Measurements from ENCODE around the gene RAB40A.
A peak's percentile ranks its signal among the peaks of the same experiment; 100 is the strongest.

RAB40A gene, protein sequence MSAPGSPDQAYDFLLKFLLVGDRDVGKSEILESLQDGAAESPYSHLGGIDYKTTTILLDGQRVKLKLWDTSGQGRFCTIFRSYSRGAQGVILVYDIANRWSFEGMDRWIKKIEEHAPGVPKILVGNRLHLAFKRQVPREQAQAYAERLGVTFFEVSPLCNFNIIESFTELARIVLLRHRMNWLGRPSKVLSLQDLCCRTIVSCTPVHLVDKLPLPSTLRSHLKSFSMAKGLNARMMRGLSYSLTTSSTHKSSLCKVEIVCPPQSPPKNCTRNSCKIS

DNA sequence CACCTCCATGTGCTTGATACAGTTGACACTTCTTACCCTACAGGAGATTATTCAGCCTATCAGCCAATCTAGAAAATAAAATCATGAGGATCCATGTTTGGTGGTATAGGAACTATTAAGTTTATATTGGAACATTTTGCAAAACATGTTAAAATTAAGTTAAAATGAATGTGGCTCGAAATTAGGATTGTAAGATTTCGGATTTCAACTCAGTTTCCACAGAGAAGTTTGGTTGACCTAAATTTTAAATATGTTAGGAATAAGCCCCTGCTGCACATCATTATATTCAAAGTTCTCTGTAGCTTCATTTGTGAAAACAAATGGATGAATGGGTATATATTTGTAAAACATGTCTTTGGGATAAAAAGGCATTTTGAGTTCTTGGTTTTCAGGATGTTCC is at the start of gene RAB40A:
TSS of gene RAB40A (minus strand) at position 101 of the 400 bp plus-strand sequence. CDS start 18,733 bp downstream, outside the sequence.
- DNase-seq (ENCODE audit: extremely low read depth in 1 of 2, low read depth in 1 of 2): no peak

DNA sequence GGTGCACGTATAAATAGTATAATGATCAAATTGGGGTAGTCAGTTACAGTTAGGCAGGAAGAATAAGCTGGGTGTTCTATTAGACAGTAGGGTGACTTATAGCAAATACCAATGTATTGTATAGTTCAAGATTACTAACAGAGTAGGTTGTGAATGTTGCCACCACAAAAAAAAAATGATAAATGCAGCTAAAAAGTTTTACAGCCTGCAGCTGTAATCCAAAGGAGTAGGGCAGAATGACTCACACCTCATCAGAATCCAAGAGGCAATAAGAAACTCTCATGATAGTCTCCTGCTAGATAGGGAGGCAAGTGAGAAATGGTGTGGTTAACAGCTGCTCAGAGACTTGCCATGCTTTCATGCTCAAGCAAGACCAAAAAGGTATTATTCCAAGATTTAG is 46.5 kb upstream of the RAB40A start:
- no peak for DNase-seq (ENCODE audit: extremely low read depth in 1 of 2, low read depth in 1 of 2)

DNA sequence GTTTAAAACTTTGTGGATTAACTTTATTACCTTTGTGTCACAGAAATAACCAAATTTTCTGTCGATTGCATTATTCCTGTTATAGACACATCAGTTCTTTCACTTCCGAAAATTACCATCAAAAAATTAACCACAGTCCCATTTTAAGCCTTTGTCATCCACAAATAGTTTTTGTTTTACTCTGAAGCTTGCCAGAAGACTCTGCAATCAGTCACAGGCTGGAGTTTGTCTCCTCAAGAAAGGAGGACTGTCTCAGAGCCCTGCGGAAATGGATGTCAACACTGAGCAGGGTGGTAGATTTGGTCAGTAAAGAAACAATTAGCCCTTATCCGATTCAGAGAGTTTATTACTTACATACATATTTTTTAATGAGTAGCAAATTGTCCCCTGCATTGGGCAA is 45.9 kb upstream of the RAB40A start:
- no peak for DNase-seq (ENCODE audit: extremely low read depth in 1 of 2, low read depth in 1 of 2)

GRCh38 chrX:103562801-103563200 is 43.5 kb upstream of the RAB40A start:
- DNase-seq (ENCODE audit: extremely low read depth in 1 of 2, low read depth in 1 of 2): no peak

GRCh38 chrX:103560256-103560655 is 41.0 kb upstream of the RAB40A start:
- DNase-seq (ENCODE audit: extremely low read depth in 1 of 2, low read depth in 1 of 2): no peak

DNA sequence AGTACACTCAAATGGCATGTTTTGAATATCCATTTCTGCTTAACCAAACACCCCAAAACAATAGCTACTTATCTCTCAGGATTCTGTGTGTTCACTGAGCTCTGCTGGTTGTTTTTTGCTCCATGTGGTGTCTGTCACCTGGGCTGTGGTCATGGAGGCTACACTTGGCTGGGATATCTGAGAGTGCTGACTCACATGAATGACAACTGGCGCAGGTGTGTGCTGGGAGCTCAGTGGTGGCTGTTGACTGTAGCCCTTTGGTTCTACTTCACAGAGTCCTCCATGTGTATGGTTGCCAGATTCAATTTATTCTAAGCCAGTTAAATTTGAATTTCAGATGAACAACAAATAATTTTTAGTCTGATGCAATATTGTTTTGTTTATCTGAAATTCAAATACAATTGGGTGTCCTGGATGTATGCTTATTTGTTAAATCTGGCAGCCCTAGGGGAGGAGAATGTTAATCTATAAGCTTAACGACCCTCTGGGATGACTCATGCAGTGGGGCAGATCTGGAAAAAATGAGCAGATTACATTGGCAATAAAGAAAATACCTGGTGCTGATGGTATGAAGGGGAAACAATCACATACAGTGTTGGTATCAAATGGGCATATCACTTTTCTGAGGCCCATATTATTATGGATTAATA is 37.8 kb upstream of the RAB40A start:
- no peak for DNase-seq (ENCODE audit: extremely low read depth in 1 of 2, low read depth in 1 of 2)

DNA sequence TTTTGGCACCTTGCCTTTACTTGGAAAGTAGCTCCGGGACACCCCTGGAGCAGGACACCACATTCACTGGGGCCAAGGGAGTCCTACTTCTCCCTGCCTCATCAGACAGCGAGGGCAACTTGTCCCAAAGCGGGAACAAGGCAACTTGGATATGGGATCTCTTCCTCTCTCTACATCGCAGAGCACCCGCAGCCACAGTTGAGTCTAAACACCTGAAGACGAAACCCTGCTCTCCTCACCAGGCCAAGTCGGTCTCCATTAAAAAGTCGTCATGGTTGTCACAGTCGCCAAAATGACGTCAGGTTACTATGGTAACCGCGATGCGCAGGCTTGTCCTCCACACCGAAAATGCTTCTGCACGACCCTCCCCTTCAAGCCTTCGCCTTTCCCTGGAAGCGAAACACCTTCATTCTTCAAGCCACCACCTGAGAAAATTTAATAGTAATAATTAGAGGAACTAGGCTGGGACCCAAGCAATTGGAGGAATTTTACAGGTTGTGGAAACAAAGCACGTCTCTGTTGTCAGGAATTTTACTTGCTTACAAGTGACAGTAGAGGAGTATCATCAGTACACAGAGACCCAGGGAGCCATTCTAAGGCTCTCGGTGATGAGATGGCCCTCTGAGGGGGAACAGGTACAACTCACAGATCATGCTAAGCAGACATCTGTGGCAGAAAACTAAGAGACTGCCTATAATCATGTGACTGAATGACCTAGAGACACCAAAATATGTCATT is 35.6 kb upstream of the RAB40A start:
- peak; percentile 28 to 44 for DNase-seq (ENCODE audit: extremely low read depth in 1 of 2, low read depth in 1 of 2)

DNA sequence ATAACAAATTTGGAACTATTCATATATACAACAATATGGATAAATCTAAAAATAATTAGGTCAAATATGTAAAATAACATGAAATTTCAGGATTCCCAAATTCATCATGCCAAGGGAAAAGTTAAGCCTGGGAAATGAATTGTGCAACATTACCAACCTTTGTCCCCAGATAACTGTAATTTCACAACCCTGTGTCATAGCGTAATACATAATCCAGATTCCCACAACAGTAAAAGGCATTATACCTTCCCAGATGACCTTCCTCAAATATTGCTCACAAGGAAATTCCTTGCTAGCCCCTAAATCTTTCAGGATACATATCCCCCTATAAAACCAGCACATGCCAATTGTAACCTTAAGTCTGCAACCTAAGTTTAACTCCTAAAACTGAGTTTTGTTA is 32.9 kb upstream of the RAB40A start:
- DNase-seq (ENCODE audit: extremely low read depth in 1 of 2, low read depth in 1 of 2): no peak

- DNase-seq (ENCODE audit: extremely low read depth in 1 of 2, low read depth in 1 of 2): no peak
Observed at GRCh38 chrX:103550415-103551051, 31.2 kb upstream of the RAB40A start.

GRCh38 chrX:103549916-103550315 is 30.6 kb upstream of the RAB40A start:
- no peak for DNase-seq (ENCODE audit: extremely low read depth in 1 of 2, low read depth in 1 of 2)

DNA sequence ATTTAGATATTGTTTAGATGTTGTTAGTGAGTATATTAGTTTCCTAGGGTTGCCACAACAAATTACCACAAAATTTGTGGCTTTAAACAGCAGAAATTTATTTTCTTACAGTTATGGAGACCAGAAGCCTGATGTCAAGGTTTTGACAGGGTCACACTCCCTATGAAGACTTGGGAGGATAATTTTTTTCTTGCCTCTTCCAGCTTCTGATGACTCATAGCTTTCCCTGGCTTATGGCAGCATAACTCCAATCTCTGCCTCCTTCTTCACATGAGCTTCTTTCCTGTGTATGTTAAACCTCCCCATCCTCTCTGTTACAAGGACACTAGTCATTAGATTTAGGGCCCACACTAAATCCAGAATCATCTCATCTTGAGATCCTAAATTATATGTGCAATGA is 20.9 kb upstream of the RAB40A start:
- DNase-seq (ENCODE audit: extremely low read depth in 1 of 2, low read depth in 1 of 2): no peak

DNA sequence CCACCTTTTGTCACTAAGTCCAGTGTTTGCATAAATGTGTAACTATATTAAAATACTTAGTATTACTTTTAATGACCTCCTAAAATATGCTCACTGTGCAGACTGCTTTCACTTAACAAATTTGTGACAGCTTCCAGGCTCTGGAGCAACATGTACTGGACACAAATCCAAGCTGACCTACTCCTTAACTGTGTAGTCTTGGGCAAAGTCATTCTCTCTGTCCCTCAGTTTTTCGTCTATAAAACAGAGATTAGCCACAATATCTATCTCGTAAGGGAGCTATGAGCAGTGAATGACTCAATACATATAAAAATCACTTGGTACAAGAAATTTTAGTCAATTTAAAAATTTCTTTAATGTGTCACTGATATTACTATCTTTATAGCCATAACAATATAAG is 20.4 kb upstream of the RAB40A start:
- DNase-seq (ENCODE audit: extremely low read depth in 1 of 2, low read depth in 1 of 2): no peak

DNA sequence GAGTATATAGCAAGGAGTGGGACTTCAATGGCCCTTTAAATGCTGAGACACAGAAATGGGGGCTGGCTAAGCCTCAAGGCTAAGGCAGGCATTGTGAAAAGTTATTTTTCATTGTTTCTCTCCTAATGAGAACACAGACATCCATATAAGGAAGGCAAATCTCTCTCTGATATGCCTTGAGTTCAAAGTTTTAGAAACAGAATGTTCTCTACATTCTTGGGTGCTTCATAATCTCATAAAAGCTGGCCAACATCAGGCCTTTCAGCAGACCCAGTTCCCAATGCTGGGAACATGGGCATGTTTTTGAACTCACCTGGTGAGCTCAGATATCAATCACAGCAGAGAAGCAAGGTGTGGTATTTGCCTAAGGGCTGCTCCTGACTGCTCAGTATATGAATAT is 19.4 kb upstream of the RAB40A start:
- no peak for DNase-seq (ENCODE audit: extremely low read depth in 1 of 2, low read depth in 1 of 2)

GRCh38 chrX:103537871-103538387 is 18.6 kb upstream of the RAB40A start:
- no peak for DNase-seq (ENCODE audit: extremely low read depth in 1 of 2, low read depth in 1 of 2)

DNA sequence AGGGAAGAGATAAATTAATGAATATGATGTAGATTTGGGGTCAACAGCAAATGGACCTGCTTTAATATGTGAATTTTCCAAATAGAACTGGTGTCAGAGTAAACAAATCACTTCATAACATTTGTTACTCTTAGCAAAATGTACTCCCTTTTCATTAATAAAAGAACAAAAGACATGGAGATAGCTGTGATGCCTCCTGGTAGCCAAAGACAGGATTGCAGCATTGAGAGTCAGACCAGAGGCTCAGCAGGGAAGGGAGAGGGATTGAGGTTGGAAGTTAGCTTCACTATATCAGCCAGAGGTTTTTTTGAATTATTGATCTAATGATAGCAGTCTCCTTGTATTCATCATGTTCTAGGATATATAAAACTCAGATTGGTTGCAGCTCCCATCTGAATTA is 17.4 kb upstream of the RAB40A start:
- DNase-seq (ENCODE audit: extremely low read depth in 1 of 2, low read depth in 1 of 2): no peak

GRCh38 chrX:103536071-103536470 is 16.8 kb upstream of the RAB40A start:
- DNase-seq (ENCODE audit: extremely low read depth in 1 of 2, low read depth in 1 of 2): no peak

- no peak for DNase-seq (ENCODE audit: extremely low read depth in 1 of 2, low read depth in 1 of 2)
Observed at GRCh38 chrX:103535206-103535605, 15.9 kb upstream of the RAB40A start.

DNA sequence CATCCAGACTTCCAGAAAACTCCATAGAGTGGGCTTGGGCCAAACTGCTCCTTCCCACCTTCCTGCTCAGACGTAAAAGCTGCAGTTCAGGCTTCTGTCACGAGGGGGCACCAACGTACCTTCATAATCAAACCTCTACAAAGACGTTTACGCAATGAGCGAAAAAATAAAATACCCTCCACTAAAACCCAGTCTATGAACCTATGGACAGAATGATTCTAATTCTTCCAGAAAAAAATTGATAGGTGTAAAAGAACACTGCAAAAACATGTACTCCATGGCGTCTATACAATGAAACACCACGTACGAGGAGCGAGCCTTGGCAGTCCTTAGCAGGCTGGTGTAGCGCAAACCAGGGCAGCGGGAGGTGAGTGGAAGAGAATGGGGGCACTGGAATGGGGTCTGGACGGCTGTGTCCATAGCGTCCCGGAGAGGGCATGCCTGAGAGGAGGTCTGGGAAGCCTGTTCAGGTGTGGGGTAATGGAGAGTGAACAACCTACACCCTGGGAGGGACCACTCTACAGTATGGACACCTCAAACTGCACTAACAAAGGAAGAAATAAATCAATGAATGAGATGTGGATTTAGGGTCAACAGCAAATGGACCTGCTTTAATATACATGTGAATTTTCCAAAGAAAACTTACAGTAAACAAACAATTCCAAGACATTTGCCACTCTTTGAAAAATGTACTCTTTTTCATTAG is 14.4 kb upstream of the RAB40A start:
- peak; percentile 16 to 24 for DNase-seq (ENCODE audit: extremely low read depth in 1 of 2, low read depth in 1 of 2)

DNA sequence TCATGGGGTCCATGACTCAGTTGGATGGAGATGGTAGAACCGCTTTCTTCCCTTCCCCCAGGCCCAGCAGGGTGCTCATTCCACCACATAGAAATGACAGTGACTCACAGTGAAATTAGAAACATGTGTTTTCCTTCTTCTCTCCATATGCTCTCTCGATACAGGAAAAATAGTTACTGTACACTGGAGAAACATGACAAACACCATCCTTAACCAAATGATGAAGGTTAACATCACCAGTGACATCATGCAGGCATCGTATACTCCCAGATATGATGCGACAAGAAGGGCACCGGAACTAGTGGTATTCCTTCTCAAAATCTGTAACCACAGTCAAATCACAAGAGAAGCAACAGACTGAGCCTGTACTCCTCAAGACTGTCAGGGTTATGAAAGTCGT is 11.7 kb upstream of the RAB40A start:
- no peak for DNase-seq (ENCODE audit: extremely low read depth in 1 of 2, low read depth in 1 of 2)

DNA sequence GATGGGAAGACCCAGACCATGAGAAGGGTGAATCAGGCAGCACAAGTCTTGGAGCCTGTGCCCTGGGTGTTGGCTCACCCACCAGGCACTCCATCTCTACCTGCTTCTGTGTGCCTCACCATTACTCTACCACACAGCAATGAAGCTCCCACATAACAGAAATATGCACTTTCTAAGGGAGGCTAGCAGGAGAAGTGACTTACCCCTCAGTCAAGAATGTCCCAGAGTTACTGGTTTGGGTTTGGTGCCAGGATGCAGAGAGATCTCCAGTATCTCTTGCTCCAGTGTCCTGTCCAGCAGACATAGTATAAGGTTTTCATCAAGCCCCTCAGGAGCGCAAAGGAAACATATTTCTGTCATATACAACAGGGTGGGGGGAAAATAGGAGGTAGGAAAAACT is 11.3 kb upstream of the RAB40A start:
- DNase-seq (ENCODE audit: extremely low read depth in 1 of 2, low read depth in 1 of 2): no peak

DNA sequence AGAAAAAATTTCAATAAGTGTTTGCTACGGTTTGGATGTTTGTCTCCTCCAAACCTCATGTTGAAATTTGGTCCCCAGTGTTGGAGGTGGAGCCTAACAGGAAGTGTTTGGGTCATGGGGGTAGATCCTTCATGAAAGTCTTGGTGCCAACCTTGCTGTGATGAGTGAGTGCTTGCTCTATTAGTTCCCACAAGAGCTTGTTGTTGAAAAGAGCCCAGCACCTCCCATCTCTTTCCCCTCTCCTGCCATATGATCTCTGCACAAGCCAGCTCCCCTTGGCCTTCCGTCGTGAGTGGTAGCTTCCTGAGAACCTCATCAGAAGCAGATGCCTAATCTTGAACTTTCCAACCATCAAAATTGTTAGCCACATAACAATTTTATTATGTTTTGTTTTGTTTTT is 10.3 kb upstream of the RAB40A start:
- DNase-seq (ENCODE audit: extremely low read depth in 1 of 2, low read depth in 1 of 2): no peak
